Breast epithelium (tissue), 3 donors: ENCODE measurements around the gene TMEM163.

Experiments used
- POLR2A ChIP-seq: fragments of 450-650 bp; IDR thresholded peaks from one replicate; pipeline ENCODE4 v1.6.1; 2016; ENCODE audit warnings: antibody characterized with exemption, mild to moderate bottlenecking, moderate library complexity
- POLR2AphosphoS5 ChIP-seq, 3 donors: sonication (generic); formaldehyde crosslinking; IDR thresholded peaks; one replicate each; pipeline ENCODE4 v1.6.1; 2017; ENCODE audit warnings: antibody characterized with exemption in 3 of 3
- TF ChIP-seq, protein P1 (sequence below), 3 donors: fragments of 450-650 bp; IDR thresholded peaks; one replicate each; pipeline ENCODE4 v1.5.1; 2016 to 2017; ENCODE audit warnings: antibody characterized with exemption in 3 of 3, mild to moderate bottlenecking in 3 of 3, moderate library complexity in 3 of 3

- no peak for TF ChIP-seq POLR2AphosphoS5 (IDR thresholded peaks at IDR 0.05)
- TF ChIP-seq, protein P1, sequence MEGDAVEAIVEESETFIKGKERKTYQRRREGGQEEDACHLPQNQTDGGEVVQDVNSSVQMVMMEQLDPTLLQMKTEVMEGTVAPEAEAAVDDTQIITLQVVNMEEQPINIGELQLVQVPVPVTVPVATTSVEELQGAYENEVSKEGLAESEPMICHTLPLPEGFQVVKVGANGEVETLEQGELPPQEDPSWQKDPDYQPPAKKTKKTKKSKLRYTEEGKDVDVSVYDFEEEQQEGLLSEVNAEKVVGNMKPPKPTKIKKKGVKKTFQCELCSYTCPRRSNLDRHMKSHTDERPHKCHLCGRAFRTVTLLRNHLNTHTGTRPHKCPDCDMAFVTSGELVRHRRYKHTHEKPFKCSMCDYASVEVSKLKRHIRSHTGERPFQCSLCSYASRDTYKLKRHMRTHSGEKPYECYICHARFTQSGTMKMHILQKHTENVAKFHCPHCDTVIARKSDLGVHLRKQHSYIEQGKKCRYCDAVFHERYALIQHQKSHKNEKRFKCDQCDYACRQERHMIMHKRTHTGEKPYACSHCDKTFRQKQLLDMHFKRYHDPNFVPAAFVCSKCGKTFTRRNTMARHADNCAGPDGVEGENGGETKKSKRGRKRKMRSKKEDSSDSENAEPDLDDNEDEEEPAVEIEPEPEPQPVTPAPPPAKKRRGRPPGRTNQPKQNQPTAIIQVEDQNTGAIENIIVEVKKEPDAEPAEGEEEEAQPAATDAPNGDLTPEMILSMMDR (IDR thresholded peaks at IDR 0.05) = no peak
- TF ChIP-seq POLR2A = no peak
Measured at GRCh38 chr2:134591526-134591925, 127.3 kb downstream of the TMEM163 start.
